NB4 (cell line): ENCODE measurements around the gene TUBGCP3.
A peak's percentile ranks its signal among the peaks of the same experiment; 100 is the strongest.

Experiments used
- DNase-seq: peaks from one replicate; pipeline ENCODE4 v3.0.0; 2010; ENCODE audit warnings: low read depth
- H3K4me3 ChIP-seq: one replicate; pipeline ENCODE4 v1.5.1; 2011; ENCODE audit warnings: mild to moderate bottlenecking, low read depth, low read length, moderate library complexity
- MAX ChIP-seq: IDR thresholded peaks from 2 replicates; pipeline ENCODE4 v1.6.1; 2011; ENCODE audit warnings: low read depth, low read length
- MYC ChIP-seq: IDR thresholded peaks from 2 replicates; pipeline ENCODE4 v1.6.1; 2011; ENCODE audit warnings: low read depth, low read length
- POLR2A ChIP-seq: IDR thresholded peaks from 2 replicates; pipeline ENCODE4 v1.6.1; 2011; ENCODE audit warnings: mild to moderate bottlenecking; ENCODE audit not compliant: insufficient read length; ENCODE audit errors: extremely low read depth
- TF ChIP-seq, protein P1 (sequence below): IDR thresholded peaks from one replicate; pipeline ENCODE4 v1.5.1; 2012; ENCODE audit warnings: low read depth, low read length

Gene TUBGCP3

GRCh38 chr13:112579310-112579843, 8.6 kb downstream of the TUBGCP3 start:
- no peak for DNase-seq
- TF ChIP-seq MAX (no peak), POLR2A (no peak), MYC (no peak)
- TF ChIP-seq, protein P1, sequence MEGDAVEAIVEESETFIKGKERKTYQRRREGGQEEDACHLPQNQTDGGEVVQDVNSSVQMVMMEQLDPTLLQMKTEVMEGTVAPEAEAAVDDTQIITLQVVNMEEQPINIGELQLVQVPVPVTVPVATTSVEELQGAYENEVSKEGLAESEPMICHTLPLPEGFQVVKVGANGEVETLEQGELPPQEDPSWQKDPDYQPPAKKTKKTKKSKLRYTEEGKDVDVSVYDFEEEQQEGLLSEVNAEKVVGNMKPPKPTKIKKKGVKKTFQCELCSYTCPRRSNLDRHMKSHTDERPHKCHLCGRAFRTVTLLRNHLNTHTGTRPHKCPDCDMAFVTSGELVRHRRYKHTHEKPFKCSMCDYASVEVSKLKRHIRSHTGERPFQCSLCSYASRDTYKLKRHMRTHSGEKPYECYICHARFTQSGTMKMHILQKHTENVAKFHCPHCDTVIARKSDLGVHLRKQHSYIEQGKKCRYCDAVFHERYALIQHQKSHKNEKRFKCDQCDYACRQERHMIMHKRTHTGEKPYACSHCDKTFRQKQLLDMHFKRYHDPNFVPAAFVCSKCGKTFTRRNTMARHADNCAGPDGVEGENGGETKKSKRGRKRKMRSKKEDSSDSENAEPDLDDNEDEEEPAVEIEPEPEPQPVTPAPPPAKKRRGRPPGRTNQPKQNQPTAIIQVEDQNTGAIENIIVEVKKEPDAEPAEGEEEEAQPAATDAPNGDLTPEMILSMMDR, result no peak
- H3K4me3 ChIP-seq, result no peak overlapping the region

DNA sequence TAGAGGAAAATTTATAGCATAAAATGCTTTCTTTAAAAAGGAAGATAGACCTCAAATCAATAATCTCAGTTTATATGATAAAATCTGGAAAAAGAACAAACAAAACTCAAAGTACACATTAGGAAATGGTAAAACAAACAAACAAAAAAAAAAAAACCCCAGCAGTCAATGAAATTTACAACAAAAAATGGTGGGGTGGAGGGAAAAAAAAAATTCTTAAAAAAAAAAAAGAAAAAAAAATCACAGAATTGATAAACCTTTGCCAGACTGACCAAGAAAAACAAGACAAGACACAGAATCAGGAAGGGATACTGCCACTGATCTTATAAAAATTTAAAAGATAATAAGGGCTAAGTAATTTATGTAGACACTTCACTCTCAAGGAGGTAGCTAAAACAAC, 11.2 kb downstream of the TUBGCP3 start:
- no peak overlapping the region for H3K4me3 ChIP-seq
- TF ChIP-seq POLR2A (no peak), MYC (no peak), MAX (no peak)
- TF ChIP-seq, protein P1, result no peak
- no peak for DNase-seq

DNA sequence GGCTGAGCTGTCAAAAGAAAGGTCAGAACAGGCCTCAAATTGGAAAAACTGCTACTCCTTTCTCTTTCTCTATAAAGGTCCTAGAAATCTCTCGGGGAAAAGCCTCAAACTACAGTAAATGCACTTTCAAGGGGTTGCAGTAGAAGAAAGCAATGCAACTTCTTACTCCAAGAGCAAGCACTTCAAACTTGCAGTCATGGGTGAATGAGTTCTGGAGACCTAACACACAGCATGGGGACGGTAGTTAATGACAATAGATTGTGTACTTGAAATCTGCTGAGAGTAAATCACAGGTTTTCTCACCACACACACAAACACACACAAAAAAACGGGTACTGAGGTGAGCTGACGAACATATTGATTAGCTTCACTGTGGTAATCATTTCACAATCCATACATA, 11.8 kb downstream of the TUBGCP3 start:
- no peak for DNase-seq
- TF ChIP-seq MAX, result no peak
- TF ChIP-seq MYC, result no peak
- TF ChIP-seq, protein P1, result no peak
- no peak for TF ChIP-seq POLR2A
- no peak overlapping the region for H3K4me3 ChIP-seq

DNA sequence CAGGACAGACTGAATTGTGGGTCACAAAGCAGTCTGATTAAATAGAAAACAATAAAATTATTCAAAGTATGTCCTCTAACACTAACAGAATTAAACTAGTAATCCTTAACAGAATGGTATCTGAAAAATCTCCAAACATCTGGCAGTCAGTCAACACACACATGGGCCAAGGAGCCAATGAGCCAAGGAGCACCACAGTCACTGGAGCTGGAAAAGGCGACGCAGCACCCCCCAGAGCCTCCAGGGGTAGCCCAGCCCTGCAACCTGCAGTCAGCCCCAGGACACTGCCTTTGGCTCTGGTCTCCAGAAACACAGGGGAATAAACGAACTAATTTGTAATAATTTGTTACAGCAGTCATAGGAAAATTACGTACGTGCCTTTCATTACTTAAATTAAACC, 12.3 kb downstream of the TUBGCP3 start:
- TF ChIP-seq MAX (no peak), POLR2A (no peak), MYC (no peak)
- TF ChIP-seq, protein P1, result no peak
- DNase-seq, result peak; percentile 23
- H3K4me3 ChIP-seq, result no peak overlapping the region

GRCh38 chr13:112574834-112575613, 12.9 kb downstream of the TUBGCP3 start:
- DNase-seq, result no peak

More at GRCh38 chr13:112574834-112575613, 12.9 kb downstream of the TUBGCP3 start:
- H3K4me3 ChIP-seq, result no peak overlapping the region
- TF ChIP-seq, protein P1, result no peak
- TF ChIP-seq MAX, result no peak
- TF ChIP-seq POLR2A, result no peak
- TF ChIP-seq MYC, result no peak
